ENCODE results near the gene RANBP3.
"Not testable (repeated sequence)": the region's sequence is repeated elsewhere in the genome, so short reads cannot be mapped to it uniquely, and the experiment has no call there.

The RANBP3 gene

DNA sequence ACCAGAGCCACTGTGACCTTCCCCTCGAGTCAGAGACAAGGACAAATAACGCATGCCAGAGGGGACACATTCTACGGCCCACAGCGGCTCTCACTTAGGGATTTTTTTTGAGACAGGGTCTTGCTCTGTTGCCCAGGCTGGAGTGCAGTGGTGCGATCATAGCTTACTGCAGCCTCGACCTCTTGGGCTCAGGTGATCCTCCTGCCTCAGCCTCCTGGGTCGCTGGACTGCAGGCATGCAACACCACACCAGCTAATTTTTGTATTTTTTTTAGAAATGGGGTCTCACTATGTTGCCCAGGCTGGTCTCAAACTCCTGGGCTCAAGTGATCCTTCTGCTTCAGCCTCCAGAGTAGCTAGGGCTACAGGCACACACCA is 28.1 kb upstream of the RANBP3 start:
- DNase-seq = not testable (repeated sequence)

DNA sequence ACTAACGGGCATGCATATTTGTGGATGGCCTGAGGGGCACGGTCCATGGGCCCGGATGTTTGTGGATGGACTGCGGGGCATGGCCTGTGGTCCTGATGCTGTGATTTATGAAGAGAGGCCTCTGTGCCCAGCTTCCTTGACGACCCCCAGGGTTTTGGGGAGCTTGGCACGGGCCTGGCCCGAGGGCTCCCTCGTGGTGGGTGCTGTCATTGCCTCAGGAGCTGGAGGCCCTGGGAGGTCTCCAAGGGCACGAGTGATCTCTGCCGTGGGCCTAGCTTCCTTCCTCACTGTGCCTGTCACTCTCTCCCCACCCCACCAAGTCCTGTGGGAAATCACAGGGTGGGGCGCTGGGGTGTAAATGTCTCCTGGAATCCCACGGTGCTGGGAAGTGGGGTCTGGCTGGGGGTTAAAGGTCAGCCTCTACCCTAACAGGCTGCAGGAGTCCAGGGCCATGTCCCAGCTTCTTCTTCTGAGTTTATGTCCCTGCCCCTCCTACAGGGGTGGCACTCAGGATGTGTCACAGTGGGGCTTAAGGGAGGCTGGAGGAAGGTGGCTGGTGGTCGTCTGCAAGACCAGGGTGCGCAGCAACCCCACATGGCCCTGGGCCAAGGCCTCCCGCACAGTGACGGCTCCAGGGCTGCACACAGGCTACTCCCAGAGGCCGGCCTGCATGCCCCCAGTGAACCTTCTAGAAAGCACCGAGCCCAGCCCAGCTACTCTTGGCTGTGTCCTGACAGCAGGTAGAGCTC is 27.6 kb upstream of the RANBP3 start:
- no peak for DNase-seq

GRCh38 chr19:6003976-6004375 is 26.0 kb upstream of the RANBP3 start:
- no peak for DNase-seq

DNA sequence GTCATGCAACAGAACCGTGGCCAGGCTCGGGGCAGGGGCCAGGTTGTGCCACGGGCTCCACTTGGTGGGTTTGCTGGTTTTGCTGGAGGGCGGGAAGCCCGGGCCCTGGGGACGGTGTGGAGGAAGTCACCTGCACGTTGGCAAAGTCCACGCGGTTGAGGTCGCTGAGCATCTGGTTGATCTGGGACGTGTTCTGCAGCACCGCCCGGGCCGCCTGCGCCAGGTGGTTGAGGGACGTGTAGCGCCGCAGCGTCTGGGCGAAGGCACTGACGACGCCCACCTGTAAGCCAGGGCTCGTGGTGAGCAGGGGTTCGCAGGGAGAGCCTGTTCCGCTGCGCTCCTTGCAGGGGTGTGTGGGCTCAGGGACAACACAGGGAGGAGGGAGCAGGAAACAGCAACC is 24.7 kb upstream of the RANBP3 start:
- DNase-seq = no peak

- DNase-seq = no peak
Measured at GRCh38 chr19:6000228-6000847, 22.4 kb upstream of the RANBP3 start.

- no peak for DNase-seq
Measured at GRCh38 chr19:5999693-6000092, 21.8 kb upstream of the RANBP3 start.

DNA sequence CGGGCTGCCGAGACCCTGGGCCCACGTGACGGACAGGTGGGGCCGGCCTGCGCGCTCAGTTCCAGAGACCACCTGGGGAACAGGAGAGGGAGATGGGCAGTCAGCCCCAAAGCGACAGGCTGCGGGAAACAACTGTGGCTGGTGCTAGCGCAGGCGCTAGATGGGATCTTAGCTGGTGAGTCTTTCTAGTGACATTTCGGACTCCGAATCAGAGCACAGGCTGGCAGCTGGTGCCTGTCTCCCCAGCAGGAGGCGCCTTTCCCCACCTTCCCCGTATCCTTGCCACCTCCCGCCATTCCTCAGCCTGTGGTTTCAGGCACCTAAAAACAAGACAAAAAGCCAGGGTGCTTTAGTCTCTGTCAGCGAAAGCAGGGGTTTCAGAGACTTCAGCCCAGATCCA is 19.4 kb upstream of the RANBP3 start:
- DNase-seq = no peak

DNA sequence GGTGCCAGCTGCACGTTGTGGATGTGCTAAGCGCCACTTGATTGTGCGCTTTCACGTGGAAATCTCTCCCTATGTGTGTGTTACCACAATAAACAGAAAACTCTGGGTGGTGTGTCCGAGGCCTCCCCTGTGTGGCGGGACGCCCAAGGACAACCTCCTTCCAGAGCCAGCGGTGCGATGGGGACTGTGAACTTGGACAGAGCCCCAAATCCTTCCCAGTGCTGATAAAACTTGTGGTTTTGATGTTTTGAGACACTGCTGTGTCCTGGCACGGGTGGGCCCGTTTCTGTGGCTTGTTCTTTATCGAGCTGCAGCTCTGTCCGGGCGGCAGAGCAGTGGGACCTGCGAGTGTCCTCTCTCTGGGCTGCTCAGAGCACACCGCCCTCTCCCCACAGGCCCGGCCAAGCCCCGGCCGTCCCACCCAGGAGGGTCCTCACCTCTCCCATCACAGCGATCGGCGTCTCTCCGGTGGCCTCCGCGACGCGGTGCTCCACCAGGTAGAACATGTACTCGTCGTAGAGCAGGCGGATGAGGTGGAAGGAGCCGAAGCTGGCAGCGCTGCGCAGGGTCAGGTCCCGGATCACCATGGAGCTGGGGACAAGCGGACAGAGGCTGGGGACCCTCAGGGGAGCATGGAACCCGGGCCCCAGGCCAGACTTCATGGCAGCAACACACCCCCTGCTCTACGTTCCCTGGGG is 18.8 kb upstream of the RANBP3 start:
- DNase-seq = no peak

GRCh38 chr19:5996102-5996501 is 18.2 kb upstream of the RANBP3 start:
- DNase-seq = no peak

DNA sequence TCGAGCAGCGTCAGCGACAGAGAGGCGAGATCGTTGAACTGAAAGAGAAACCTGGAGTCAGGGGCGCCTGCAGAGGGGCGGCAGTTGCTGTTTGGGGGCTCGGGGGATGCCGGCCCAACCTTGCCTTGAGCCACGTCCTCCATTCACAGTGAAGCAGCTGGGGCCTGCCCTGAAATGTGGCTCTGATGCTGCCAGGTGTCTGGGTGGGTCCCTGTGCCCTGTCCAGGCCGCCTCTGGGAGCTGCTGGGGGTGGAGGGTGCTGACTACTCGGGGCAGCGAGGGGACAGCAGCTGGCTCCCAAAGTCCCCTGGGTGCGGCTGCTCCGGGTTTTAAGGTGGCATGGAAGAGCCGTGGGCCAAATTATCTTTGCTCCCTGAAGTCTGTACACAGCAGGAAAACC is 17.7 kb upstream of the RANBP3 start:
- DNase-seq = no peak

DNA sequence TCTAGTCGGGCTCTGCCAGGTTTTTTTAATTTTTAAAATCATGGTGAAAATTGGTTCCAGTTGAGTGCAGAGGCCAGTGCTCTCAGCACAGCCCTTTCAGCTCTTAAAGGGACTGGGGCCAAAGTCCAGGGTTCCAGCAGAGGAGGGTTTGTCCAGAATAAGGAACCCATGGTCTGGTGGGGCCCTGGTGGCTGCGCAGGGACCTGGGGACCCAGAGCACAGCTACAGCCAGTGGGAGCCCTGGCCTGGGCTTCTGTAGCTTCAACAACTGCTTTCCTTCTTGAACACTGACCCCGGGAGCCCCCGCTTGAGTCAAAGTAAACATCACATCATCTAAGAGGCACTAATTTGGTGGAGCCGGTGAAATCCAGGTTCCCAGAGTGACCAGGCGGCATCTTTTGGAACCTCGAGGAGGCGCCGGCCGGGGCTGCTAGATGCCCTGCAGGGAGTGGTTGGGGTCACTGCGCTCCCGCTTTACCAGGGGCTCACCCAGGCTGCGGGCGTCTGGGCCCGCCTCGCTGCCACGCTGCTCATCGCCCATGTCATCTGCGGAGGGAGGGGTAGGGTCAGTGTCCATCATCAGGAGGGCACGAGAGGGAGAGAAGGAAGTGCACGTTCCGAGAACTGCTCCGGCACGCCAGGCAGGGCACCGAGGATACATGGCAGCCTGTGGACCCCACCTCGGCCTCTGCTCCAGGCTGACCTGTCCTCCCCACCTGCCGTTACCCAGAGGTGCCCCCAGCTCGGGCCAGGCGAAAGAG is 16.6 kb upstream of the RANBP3 start:
- DNase-seq = no peak

- no peak for DNase-seq
Measured at GRCh38 chr19:5993648-5994358, 15.9 kb upstream of the RANBP3 start.

- no peak for DNase-seq
Measured at GRCh38 chr19:5993201-5993600, 15.3 kb upstream of the RANBP3 start.

DNA sequence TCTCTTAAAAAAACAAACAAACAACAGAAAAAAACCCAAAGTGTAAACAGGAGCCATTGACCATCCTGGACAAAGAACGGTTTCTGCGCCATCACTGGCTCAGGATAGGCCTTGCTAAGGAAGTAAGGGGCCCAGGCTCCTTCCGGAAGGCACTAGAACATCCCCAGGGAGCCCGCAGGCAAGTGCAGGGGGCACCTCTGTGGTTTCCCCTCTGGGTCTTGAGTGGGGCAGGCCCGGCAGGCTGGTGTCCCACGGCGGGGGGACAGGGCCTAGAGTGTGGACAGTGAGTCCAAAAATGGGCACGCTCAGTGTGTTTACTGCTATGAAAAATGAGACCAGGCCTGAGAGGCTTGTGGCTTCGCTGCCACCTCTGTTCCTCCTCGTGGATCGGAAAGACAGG is 14.8 kb upstream of the RANBP3 start:
- no peak for DNase-seq

DNA sequence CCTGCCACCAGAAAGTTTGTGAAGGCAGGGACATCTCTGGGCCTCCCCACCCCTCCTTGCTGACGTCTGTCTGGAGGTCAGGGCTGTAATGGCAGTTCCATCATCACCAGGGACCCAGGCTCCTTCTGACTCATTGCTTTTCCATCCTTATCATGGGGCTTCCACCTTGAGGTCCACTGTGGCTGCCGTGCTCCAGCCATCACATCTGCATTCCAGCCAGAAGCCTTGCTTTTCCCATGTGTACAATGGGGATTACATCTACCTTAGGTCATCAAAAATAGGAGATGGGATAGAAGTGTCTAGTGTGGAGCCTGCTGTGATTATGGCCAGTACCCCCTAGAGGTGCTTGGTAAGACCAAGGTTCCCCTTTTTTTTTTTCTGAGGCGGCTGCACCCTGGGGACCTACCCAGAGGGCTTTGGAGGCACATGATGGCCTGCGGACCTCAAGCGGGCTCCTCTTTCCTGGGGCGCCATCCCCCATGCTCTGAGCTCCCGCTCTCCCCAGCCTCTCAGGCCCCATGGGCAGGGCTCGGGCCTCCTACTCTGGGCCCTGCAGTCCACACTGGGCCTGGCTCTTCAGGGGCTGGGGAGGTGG is 13.4 kb upstream of the RANBP3 start:
- no peak for DNase-seq

DNA sequence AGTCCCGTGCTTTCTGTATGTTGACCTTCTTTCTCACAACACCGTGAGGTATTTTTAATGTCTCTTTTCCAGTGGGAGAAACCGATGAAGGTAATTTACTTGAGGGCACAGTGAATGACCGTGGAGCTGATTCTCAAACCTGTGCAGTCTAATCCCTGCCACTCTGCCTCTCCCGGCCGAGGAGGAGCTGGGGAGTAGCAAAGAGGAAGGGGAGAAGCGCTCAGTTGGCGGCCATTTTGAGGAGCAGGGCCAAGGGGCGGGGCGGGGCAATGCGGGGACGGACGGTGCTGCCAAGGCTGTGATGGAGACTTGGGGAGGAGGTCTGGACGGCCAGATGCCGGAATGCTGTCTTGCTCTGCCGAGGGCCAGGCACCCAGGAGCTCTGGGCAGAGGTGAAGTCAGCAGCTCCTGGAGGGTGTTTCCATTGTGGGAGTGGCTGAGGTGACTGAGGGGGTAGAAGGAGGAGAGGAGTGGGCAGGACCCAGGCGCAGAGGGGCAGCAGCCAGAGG is 12.4 kb upstream of the RANBP3 start:
- no peak for DNase-seq

- no peak for DNase-seq
Measured at GRCh38 chr19:5989388-5990074, 11.6 kb upstream of the RANBP3 start.

DNA sequence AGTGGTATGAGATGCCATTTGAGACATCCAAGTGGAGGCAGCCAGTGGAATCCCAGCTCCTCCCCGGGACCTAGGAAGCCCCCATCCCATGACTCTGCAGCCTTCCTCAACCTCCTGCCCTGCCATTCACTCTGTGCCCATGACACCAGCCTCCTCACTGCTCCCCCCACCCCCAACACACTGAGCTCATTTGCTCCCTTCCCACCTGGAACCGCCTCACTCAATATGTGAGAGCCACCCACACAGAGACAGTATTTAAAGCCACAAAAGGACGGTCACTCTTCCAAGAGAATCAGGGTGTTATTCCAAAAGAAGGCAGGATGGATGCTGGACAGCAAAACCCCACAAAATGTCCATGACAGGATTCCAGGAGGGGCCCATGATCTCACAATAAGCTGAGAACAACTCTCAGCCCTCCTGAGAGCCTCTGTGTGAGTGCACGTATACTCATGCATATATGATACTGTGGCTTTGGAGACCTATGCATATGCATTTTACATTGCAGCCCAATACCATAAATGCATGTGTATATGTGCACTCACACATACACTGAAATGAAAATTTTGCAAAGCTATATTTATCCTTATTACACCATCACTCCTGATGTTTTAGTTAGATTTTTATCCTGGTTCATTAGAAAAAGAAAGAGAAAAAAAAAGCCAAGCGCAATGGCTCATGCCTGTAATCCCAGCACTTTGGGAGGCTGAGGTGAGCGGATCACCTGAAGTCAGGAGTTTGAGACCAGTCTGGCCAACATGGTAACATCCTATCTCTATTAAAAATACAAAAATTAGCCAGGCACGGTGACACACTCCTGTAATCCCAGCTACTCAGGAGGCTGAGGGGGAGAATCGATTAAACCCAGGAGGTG is 10.8 kb upstream of the RANBP3 start:
- no peak for DNase-seq

DNA sequence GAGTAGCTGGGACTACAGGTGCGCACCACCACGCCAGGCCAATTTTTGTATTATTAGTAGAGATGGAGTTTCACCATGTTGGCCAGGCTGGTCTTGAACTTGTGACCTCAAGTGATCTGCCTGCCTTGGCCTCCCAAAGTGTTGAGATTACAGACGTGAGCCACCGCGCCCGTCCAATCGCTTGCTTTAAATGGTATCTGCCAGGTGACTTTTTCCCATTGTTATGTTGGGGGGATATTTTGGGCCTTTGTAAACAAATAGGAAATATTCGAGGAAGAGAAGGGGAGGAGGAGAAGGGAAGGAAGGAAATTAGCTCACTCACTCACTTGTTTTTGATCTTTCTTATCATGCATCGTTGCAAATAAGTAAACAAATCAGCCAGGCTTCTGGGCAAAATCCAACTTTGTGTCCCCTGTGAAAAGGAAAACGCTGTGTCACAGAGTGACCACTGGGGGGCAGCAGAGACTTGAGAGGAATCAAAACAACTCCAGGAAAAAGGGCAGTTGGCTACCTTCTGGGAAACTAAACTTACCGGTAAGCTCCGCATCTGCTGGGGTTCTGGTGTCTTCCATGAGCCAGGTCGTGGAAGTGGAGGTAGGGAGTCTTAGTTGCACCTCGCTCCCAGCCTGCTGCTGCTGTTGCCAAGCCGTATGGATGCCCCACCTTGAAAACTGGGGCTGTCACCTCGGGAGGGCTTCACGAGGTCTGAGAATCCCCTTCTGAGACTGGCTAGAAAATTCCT is 9.3 kb upstream of the RANBP3 start:
- peak; percentile 62 to 77 for DNase-seq

- not testable (repeated sequence) for DNase-seq
Measured at GRCh38 chr19:5985837-5986236, 7.9 kb upstream of the RANBP3 start.
